Cerebellar cortex (tissue), 1 donor: Measurements from ENCODE around the gene SHLD1.
"Not testable (repeated sequence)": the region's sequence is repeated elsewhere in the genome, so short reads cannot be mapped to it uniquely, and the experiment has no call there.

Experiments
- DNase-seq: peaks from one replicate; pipeline ENCODE4 v3.0.0-alpha.2; 2015; ENCODE audit warnings: low spot score

SHLD1 gene

GRCh38 chr20:5781367-5781766 lies 31.2 kb downstream of the SHLD1 start:
- not testable (repeated sequence) for DNase-seq

- DNase-seq, result no peak
Measured at GRCh38 chr20:5781798-5782750, 31.9 kb downstream of the SHLD1 start.

GRCh38 chr20:5784735-5785134 lies 34.5 kb downstream of the SHLD1 start:
- DNase-seq, result no peak

GRCh38 chr20:5785146-5785545 lies 34.9 kb downstream of the SHLD1 start:
- no peak for DNase-seq

- DNase-seq, result peak; percentile 9
Measured at GRCh38 chr20:5786930-5787795, 37.0 kb downstream of the SHLD1 start.

GRCh38 chr20:5787796-5788165 lies 37.6 kb downstream of the SHLD1 start:
- no peak for DNase-seq

DNA sequence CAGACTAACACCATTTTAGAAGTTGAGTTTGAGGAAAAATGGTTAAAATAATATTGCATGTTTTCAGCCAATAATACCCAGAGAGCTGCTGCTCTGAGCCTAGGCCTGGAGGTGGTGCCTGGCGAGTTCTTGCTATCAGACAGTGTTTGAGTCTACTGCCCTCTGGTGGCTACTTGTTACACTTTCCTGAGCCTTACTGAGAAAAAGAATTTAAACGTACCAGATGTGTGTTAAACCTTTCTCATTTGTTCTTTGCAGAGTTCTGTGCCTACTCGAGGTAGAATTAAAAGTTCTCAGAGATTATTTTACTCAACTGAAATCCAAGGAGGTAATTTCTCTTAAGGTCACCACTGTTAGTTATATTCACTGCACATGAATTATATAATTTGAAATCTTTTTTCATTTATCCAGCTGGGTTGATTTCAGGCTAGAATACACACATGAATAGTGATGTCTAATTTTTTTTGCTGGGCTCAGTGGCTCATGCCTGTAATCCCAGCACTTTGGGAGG lies 38.2 kb downstream of the SHLD1 start:
- DNase-seq, result peak; percentile 93

DNA sequence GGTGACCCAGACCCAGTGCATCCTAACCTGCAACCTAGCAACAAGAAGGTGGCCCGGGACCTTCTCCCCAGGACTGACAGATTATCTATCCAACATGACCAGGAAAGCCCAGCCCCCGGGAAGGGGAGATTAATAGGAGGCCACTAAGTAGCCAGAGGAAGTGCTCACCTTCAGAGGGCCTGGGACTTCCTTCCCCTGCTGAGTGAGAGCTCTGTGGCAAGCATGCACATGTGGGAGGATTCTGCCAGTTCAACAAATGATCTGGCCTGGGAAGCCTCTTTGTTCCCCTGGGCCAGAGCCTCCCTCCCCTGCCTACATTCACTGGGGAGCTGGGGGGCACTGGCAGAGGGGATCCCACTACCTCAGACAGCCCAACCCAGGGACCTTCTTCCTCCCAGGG lies 39.6 kb downstream of the SHLD1 start:
- DNase-seq, result no peak

GRCh38 chr20:5793916-5794315 lies 43.7 kb downstream of the SHLD1 start:
- no peak for DNase-seq

DNA sequence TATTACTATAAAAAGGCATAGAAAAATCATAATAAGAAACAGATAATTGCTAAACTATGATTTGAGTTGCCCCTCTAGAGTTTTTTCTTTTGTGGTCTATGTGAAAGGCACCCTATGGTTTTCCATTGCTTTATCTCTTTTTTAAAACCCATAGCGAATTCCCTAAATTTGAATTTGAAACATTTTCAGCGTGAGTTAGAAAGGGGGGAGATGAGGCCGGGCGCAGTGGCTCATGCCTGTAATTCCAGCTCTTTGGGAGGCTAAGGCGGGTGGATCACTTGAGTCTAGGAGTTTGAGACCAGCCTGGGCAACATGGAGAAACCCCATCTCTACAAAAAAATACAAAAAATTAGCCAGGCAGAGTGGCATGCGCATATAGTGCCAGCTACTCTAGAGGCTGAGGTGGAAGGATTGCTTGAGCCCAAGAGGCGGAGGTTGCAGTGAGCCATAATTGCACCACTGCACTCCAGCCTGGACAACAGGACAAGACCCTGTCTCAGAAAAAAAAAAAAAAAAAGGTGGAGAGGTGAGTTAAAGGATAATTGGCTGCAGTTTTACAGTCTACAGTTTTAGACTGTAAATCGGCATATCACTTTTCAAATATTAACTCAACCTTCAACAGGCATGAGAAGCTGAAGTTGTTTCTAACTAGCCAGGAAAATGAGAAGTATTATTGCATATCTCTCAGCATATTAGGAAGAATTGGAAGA lies 46.3 kb downstream of the SHLD1 start:
- no peak for DNase-seq

- no peak for DNase-seq
Measured at GRCh38 chr20:5797165-5797564, 47.0 kb downstream of the SHLD1 start.

DNA sequence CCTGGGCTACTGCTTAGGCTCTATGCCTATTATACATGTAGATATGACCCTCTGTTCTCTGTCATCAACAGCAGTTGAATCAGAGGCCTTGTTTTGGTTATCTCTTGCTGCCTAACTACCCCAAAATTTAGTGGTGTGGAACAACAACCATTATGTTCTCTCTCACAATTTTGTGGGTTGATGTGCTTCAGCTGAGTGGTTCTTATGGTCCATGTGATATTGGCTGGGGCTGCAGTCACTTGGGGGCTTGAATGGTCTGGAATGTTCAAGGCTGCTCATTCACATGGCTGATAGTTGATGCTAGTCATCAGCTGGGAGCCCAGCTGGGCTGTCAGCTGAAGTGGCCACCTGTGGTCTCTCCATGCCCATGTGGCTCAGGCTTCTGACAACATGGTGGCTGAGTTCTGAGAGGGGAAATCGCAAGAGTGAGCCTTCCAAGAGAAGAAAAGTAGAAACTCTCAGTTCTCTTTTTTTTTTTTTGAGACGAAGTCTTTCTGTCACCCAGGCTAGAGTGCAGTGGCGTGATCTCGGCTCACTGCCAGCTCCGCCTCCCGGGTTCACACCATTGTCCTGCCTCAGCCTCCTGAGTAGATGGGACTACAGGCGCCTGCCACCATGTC lies 47.8 kb downstream of the SHLD1 start:
- no peak for DNase-seq

DNA sequence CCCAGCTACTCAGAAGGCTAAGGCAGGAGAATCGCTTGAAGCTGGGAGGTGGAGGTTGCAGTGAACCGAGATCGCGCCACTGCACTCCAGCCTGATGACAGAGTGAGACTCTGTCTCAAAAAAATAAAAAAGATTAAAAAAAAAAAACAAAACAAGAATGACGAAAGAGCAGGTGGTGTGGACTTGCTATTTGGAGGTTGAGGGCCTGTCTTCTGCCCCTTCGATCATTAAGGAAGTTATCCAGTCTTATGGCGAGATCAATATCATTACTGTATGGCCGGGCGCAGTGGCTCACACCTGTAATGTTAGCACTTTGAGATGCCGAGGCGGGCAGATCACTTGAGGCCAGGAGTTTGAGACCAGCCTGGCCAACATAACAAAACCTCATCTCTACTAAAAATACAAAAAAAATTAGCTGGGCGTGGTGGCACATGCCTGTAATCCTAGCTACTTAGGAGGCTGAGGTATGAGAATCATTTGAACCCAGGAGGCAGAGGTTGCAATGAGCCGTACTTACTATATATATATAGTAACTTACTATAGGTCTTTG lies 53.6 kb downstream of the SHLD1 start:
- not testable (repeated sequence) for DNase-seq

DNA sequence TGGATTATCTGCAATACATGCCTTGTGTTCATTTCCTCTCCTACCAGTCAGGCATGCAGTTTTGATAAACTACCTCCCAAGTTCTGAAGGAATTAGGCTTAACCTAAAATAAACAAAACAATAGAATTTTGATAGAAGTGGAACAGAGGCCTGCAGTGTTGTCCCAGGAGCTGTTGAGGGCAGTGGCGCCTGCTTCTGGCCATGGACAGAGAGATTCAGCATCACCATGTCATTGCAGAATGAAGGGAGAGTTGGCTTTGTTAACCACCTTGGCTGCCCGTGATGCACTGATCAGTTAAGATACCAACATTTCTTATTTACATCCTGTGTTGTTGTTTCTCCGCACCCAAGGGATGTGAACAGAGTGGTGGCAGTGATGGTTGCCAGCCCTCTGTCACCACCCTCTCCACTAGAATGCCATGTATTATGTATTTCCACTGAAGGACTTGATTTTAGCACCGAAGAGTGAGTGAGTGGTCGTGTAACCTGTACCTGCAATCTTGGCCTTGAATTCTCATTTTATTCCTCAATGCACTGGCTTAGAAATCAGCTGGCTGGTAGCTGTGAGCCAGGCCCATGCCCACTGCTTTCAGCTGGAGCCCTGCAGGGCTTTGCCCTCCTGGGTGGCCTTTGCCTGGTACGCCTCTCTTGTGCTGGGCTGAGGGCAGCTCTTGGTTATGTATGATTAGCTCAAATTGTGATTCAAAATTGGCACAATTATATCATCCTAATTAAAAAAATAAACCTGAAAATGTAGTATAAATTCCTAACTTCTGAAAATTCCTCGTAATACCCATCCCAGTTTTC lies 56.5 kb downstream of the SHLD1 start:
- peak; percentile 38 for DNase-seq

DNA sequence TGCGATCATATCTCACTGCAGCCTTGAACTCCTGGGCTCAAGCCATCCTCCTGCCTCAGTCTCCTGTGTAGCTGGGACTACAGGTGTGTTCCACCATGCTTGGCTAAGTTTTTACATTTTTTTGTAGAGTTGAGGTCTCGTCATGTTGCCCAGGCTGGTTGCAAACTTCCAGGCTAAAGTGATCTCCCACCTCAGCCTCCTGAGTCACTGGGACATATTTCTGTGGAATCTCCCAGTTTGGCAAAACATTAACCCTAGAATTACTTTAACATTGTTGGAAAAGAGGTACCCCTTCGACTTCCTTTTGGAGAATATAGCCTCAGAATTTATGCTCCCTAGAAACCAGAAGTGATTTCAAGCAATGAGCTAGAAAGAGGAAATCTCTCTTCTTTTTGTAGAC lies 57.2 kb downstream of the SHLD1 start:
- no peak for DNase-seq

- no peak for DNase-seq
Measured at GRCh38 chr20:5808901-5809300, 58.7 kb downstream of the SHLD1 start.

DNA sequence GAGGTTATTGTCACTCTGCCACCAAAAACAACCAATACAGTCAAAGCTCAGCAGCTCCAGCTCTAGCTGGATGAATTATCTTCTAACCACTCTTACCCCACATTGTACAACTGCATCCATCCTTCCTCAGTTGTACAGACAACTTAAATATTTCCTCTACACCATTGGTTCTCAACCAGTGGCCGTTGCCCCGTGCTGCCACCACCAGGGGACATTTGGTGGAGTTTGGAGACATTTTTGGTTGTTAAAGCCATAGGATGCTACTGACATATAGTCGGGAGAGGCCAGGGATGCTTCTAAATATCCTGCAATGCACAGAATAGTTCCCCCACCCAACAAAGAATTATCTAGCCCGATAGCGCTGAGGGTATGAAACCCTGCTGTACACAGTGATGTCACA lies 59.3 kb downstream of the SHLD1 start:
- no peak for DNase-seq

- no peak for DNase-seq
Measured at GRCh38 chr20:5810800-5811422, 60.7 kb downstream of the SHLD1 start.

- no peak for DNase-seq
Measured at GRCh38 chr20:5811746-5812145, 61.5 kb downstream of the SHLD1 start.

DNA sequence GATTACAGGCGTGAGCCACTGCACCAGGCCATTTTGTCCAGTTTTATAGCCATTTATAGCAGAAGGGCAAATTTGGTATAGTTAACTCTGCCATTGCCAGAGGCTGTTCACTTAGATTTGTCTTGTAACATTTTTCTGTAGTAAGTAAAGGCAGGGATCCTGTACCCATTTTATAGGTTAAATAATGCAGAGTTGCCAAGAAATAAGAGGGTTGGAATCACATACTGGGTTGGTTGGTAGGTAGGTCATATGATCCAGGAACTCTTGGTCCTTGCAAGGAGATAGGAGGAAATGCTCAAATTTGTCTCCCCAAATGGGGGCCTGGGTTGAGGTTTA lies 68.1 kb downstream of the SHLD1 start:
- DNase-seq, result no peak
